Activated CD8-positive, alpha-beta memory T cell treated with anti-CD3 and anti-CD28 coated beads, Interleukin-2, amount 10 ng/mL, durations not matched to agents 7 days and 5 days (primary cell): Measurements from ENCODE around the gene EBF3. TPM values are rescaled to one million over a fixed set of nuclear protein-coding genes. Genes with fewer than 3 reads are reported as not detected.
A peak's percentile ranks its signal among the peaks of the same experiment; 100 is the strongest.

Source experiments
- ATAC-seq: fragments of 150-1000 bp; cut with Tn5 transposase; one replicate; pipeline ENCODE4 v1.10.0; 2021; ENCODE audit warnings: moderate library complexity
- CTCF ChIA-PET: fragments of 350-600 bp; sonication (Branson Sonifier 250); formaldehyde crosslinking; loops from one replicate; lab custom pipeline; 2021; ENCODE audit warnings: antibody characterized with exemption; lab: Charles Lee
- DNase-seq: peaks from one replicate; pipeline ENCODE4 v3.0.0-alpha.2; 2020
- H3K27ac Mint-ChIP-seq: one replicate; pipeline ENCODE4 v1.8.0; 2021; ENCODE audit warnings: mild to moderate bottlenecking, mixed read lengths
- H3K27me3 Mint-ChIP-seq: one replicate; pipeline ENCODE4 v1.8.0; 2021; ENCODE audit warnings: mixed read lengths
- H3K36me3 Mint-ChIP-seq: one replicate; pipeline ENCODE4 v1.8.0; 2021; ENCODE audit warnings: mild to moderate bottlenecking, mixed read lengths
- H3K4me1 Mint-ChIP-seq: one replicate; pipeline ENCODE4 v1.8.0; 2021; ENCODE audit warnings: mixed read lengths
- H3K4me3 Mint-ChIP-seq: one replicate; pipeline ENCODE4 v1.8.0; 2021; ENCODE audit warnings: mild to moderate bottlenecking, moderate library complexity, mixed read lengths
- H3K9me3 Mint-ChIP-seq: one replicate; pipeline ENCODE4 v1.8.0; 2022; ENCODE audit warnings: low read depth, mixed read lengths
- total RNA-seq, 2 experiments: library from RNA; stranded (reverse); gene quantifications; one replicate each; pipeline ENCODE4 v1.2.3, GENCODE V29; 2021

Gene EBF3
- total RNA-seq, 2 experiments from 2014 or later = not detected

- ATAC-seq (no peak), DNase-seq (no peak)
- no peaks in the 10 kb centered on the region for H3K9me3 Mint-ChIP-seq
- H3K4me3 Mint-ChIP-seq = no peak overlapping the region
- CTCF ChIA-PET = no interaction called here
- H3K4me1 Mint-ChIP-seq = no peaks in the 10 kb centered on the region
- H3K27me3 Mint-ChIP-seq = no peaks in the 10 kb centered on the region
- no peaks in the 10 kb centered on the region for H3K36me3 Mint-ChIP-seq
- no peak overlapping the region for H3K27ac Mint-ChIP-seq
Measured at GRCh38 chr10:129881641-129882040, 82.4 kb downstream of the EBF3 start.

- Mint-ChIP-seq H3K27me3 (no peaks in the 10 kb centered on the region), H3K27ac (no peak overlapping the region), H3K4me3 (no peak overlapping the region), H3K36me3 (no peaks in the 10 kb centered on the region), H3K4me1 (no peaks in the 10 kb centered on the region), H3K9me3 (no peaks in the 10 kb centered on the region)
- DNase-seq (no peak), ATAC-seq (no peak)
- CTCF ChIA-PET = no interaction called here
Measured at GRCh38 chr10:129880191-129880870, 83.7 kb downstream of the EBF3 start.

GRCh38 chr10:129879655-129880054 lies 84.4 kb downstream of the EBF3 start:
- Mint-ChIP-seq H3K27me3 (no peaks in the 10 kb centered on the region), H3K36me3 (no peaks in the 10 kb centered on the region), H3K9me3 (no peaks in the 10 kb centered on the region), H3K27ac (no peak overlapping the region), H3K4me3 (no peak overlapping the region), H3K4me1 (no peaks in the 10 kb centered on the region)
- CTCF ChIA-PET = no interaction called here
- ATAC-seq (no peak), DNase-seq (no peak)

GRCh38 chr10:129878835-129879234 lies 85.2 kb downstream of the EBF3 start:
- CTCF ChIA-PET = no interaction called here
- ATAC-seq = no peak
- DNase-seq = no peak
- Mint-ChIP-seq H3K27ac (no peak overlapping the region), H3K36me3 (no peaks in the 10 kb centered on the region), H3K4me1 (no peaks in the 10 kb centered on the region), H3K9me3 (no peaks in the 10 kb centered on the region), H3K4me3 (no peak overlapping the region), H3K27me3 (no peaks in the 10 kb centered on the region)

- no peak overlapping the region for H3K4me3 Mint-ChIP-seq
- H3K4me1 Mint-ChIP-seq = no peaks in the 10 kb centered on the region
- no peaks in the 10 kb centered on the region for H3K36me3 Mint-ChIP-seq
- no peaks in the 10 kb centered on the region for H3K9me3 Mint-ChIP-seq
- CTCF ChIA-PET = interaction anchor here (0.8 kb wide), 1 partner anchor 247 kb away, joined by 3 read pairs; no protein-coding TSS in a partner anchor
- ATAC-seq (no peak), DNase-seq (peak; percentile 50)
- H3K27me3 Mint-ChIP-seq = no peaks in the 10 kb centered on the region
- H3K27ac Mint-ChIP-seq = no peak overlapping the region
Measured at GRCh38 chr10:129877773-129878371, 86.2 kb downstream of the EBF3 start.

- CTCF ChIA-PET = interaction anchor here (0.7 kb wide), 1 partner anchor 85 kb away, joined by 3 read pairs; no protein-coding TSS in a partner anchor
Measured at GRCh38 chr10:129876838-129877237, 87.2 kb downstream of the EBF3 start.

GRCh38 chr10:129875993-129876726 lies 87.9 kb downstream of the EBF3 start:
- Mint-ChIP-seq H3K4me1 (no peaks in the 10 kb centered on the region), H3K27ac (no peak overlapping the region)
- CTCF ChIA-PET = interaction anchor here (0.7 kb wide), 1 partner anchor 86 kb away, joined by 3 read pairs; no protein-coding TSS in a partner anchor

More at GRCh38 chr10:129876838-129877237, 87.2 kb downstream of the EBF3 start:
- Mint-ChIP-seq H3K9me3 (no peaks in the 10 kb centered on the region), H3K27ac (no peak overlapping the region), H3K4me3 (no peak overlapping the region), H3K36me3 (no peaks in the 10 kb centered on the region), H3K4me1 (no peaks in the 10 kb centered on the region), H3K27me3 (no peaks in the 10 kb centered on the region)
- no peak for ATAC-seq
- no peak for DNase-seq

GRCh38 chr10:129873351-129873750 lies 90.7 kb downstream of the EBF3 start:
- Mint-ChIP-seq H3K36me3 (no peaks in the 10 kb centered on the region), H3K4me1 (no peaks in the 10 kb centered on the region)
- CTCF ChIA-PET = no interaction called here

More at GRCh38 chr10:129875993-129876726, 87.9 kb downstream of the EBF3 start:
- Mint-ChIP-seq H3K27me3 (no peaks in the 10 kb centered on the region), H3K9me3 (no peaks in the 10 kb centered on the region), H3K36me3 (no peaks in the 10 kb centered on the region), H3K4me3 (no peak overlapping the region)
- ATAC-seq = no peak
- DNase-seq = no peak

GRCh38 chr10:129871966-129872365 lies 92.1 kb downstream of the EBF3 start:
- DNase-seq (no peak), ATAC-seq (no peak)
- H3K9me3 Mint-ChIP-seq = no peaks in the 10 kb centered on the region
- no peak overlapping the region for H3K4me3 Mint-ChIP-seq
- no peaks in the 10 kb centered on the region for H3K4me1 Mint-ChIP-seq
- CTCF ChIA-PET = no interaction called here
- H3K27me3 Mint-ChIP-seq = no peaks in the 10 kb centered on the region
- no peaks in the 10 kb centered on the region for H3K36me3 Mint-ChIP-seq
- H3K27ac Mint-ChIP-seq = no peak overlapping the region

More at GRCh38 chr10:129873351-129873750, 90.7 kb downstream of the EBF3 start:
- no peak for DNase-seq
- ATAC-seq = no peak
- H3K27me3 Mint-ChIP-seq = no peaks in the 10 kb centered on the region
- H3K27ac Mint-ChIP-seq = no peak overlapping the region
- no peaks in the 10 kb centered on the region for H3K9me3 Mint-ChIP-seq
- H3K4me3 Mint-ChIP-seq = no peak overlapping the region

- CTCF ChIA-PET = interaction anchor here (0.8 kb wide), 1 partner anchor 18 kb away, joined by 3 read pairs; no protein-coding TSS in a partner anchor
- H3K27ac Mint-ChIP-seq = no peak overlapping the region
- ATAC-seq = no peak
Measured at GRCh38 chr10:129870961-129871621, 93.0 kb downstream of the EBF3 start.

GRCh38 chr10:129870474-129870757 lies 93.7 kb downstream of the EBF3 start:
- CTCF ChIA-PET = interaction anchor here (0.8 kb wide), 1 partner anchor 19 kb away, joined by 3 read pairs; no protein-coding TSS in a partner anchor

More at GRCh38 chr10:129870961-129871621, 93.0 kb downstream of the EBF3 start:
- no peak for DNase-seq
- Mint-ChIP-seq H3K4me1 (no peaks in the 10 kb centered on the region), H3K9me3 (no peaks in the 10 kb centered on the region), H3K36me3 (no peaks in the 10 kb centered on the region), H3K27me3 (no peaks in the 10 kb centered on the region), H3K4me3 (no peak overlapping the region)

GRCh38 chr10:129869596-129870473 lies 94.2 kb downstream of the EBF3 start:
- Mint-ChIP-seq H3K4me3 (no peak overlapping the region), H3K4me1 (no peaks in the 10 kb centered on the region), H3K27ac (no peak overlapping the region), H3K27me3 (no peaks in the 10 kb centered on the region), H3K36me3 (no peaks in the 10 kb centered on the region), H3K9me3 (no peaks in the 10 kb centered on the region)
- CTCF ChIA-PET = no interaction called here
- ATAC-seq (no peak), DNase-seq (no peak)

More at GRCh38 chr10:129870474-129870757, 93.7 kb downstream of the EBF3 start:
- DNase-seq (no peak), ATAC-seq (no peak)
- Mint-ChIP-seq H3K27ac (no peak overlapping the region), H3K4me1 (no peaks in the 10 kb centered on the region), H3K36me3 (no peaks in the 10 kb centered on the region), H3K27me3 (no peaks in the 10 kb centered on the region), H3K4me3 (no peak overlapping the region), H3K9me3 (no peaks in the 10 kb centered on the region)
